Spleen (tissue), 7 donors: ENCODE results near the gene NEIL1.
"Not testable (repeated sequence)": the region's sequence is repeated elsewhere in the genome, so short reads cannot be mapped to it uniquely, and the experiment has no call there.

Source experiments
- CTCF ChIP-seq, 11 experiments: fragments of 200-600 bp in 7 of 11; fragments of 450-650 bp in 4 of 11; sonication (generic) in 4 of 11; IDR thresholded peaks in 8 of 11; conservative IDR thresholded peaks in 3 of 11; 1 replicate in 7 of 11; 2 replicates in 4 of 11; pipeline versions ENCODE4 v1.4.0 to v1.8.0; 2016 to 2021; ENCODE audit warnings: antibody characterized with exemption in 11 of 11, inconsistent platforms in 4 of 11, mild to moderate bottlenecking in 1 of 11
- POLR2A ChIP-seq, 3 donors: fragments of 450-650 bp; IDR thresholded peaks; one replicate each; pipeline ENCODE4 v1.5.1; 2017; ENCODE audit warnings: antibody characterized with exemption in 3 of 3, mild to moderate bottlenecking in 1 of 3
- donor health status: DM: no; HTN: no; CAD: no; lungs with moderate emphysema.
- donor health status: DM: no; HTN: no; CAD: no.
- donor health status: DM: no; HTN: no; CAD: no.

DNA sequence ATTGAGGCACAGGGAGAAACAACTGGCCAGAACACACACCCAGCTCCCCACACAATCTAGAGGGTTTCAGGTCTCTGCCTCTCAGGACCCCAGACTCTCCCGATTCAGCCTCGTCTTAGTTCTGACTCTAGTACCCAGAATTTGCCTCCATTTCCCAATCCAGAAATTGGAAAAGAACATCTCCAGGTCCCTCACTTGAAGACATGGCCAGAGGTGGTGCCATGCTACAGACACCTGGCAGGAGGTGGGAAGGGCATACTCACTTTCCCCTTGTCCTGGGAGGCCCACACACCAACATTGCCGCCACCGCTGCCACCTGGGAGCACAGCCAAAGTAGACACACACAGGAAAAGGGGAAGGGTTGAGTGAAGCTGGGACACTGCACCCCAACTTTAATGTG lies 44.1 kb upstream of the NEIL1 start:
- not testable (repeated sequence) for TF ChIP-seq CTCF (IDR thresholded peaks at IDR 0.05 in 8 of 11, conservative IDR thresholded peaks at IDR 0.05 in 3 of 11); POLR2A (IDR thresholded peaks at IDR 0.05)
